OCI-LY3 (cell line): ENCODE data around the gene GTF2A2.

Experiments used
- EZH2phosphoT487 ChIP-seq: fragments of 200-600 bp; shearing (Covaris generic); IDR thresholded peaks from 2 replicates; pipeline ENCODE4 v1.6.1; 2018; ENCODE audit warnings: antibody characterized with exemption, mixed run types, low read depth
- TF ChIP-seq, protein P1 (sequence below): fragments of 200-600, 300-600 bp; sonication (generic); IDR thresholded peaks from 2 replicates; pipeline ENCODE4 v1.5.1; 2014; ENCODE audit warnings: antibody characterized with exemption, low read length, low read depth

DNA sequence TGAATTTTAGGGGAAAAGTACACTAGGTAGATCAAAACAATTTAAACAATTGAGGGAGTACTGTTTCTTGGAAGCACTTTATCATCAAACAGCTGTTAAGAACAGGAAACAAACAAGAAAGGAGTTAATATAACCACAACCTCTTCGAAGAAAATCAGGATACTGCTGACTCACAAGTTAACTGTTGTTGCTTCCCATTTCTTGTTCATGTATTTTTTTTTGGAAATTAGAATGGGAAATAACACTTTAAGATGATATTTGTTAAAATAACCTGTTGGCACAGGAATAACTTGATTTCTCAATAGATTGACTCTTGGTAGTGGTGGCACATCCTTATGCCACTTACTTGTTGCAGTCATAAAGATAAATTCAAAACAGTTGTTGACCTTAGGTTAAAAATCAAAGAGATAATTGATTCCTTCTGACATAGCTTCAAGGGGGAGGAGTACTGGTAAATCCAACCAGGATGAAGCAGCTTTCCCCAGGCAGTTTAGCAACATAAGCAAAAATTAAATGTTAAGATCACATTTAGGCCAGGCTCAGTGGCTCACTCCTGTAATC, 28.5 kb upstream of the GTF2A2 start:
- TF ChIP-seq EZH2phosphoT487: no peak
- TF ChIP-seq, protein P1, sequence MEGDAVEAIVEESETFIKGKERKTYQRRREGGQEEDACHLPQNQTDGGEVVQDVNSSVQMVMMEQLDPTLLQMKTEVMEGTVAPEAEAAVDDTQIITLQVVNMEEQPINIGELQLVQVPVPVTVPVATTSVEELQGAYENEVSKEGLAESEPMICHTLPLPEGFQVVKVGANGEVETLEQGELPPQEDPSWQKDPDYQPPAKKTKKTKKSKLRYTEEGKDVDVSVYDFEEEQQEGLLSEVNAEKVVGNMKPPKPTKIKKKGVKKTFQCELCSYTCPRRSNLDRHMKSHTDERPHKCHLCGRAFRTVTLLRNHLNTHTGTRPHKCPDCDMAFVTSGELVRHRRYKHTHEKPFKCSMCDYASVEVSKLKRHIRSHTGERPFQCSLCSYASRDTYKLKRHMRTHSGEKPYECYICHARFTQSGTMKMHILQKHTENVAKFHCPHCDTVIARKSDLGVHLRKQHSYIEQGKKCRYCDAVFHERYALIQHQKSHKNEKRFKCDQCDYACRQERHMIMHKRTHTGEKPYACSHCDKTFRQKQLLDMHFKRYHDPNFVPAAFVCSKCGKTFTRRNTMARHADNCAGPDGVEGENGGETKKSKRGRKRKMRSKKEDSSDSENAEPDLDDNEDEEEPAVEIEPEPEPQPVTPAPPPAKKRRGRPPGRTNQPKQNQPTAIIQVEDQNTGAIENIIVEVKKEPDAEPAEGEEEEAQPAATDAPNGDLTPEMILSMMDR: no peak
